Hypothalamus (tissue), 51 donors: ENCODE measurements around the gene CHCHD1.
A peak's percentile ranks its signal among the peaks of the same experiment; 100 is the strongest.
"Not testable (repeated sequence)": the region's sequence is repeated elsewhere in the genome, so short reads cannot be mapped to it uniquely, and the experiment has no call there.

ENCODE experiments used
- DNase-seq, 51 donors: peaks; one replicate each; lab custom pipeline; 2025; lab: John Stamatoyannopoulos, UW

CHCHD1 gene

GRCh38 chr10:73790886-73791625, 9.2 kb downstream of the CHCHD1 start:
- no peak for DNase-seq

- no peak for DNase-seq
These were observed 10.1 kb downstream of the CHCHD1 start for GRCh38 chr10:73791871-73792400.

- DNase-seq, result no peak
These were observed 11.6 kb downstream of the CHCHD1 start for GRCh38 chr10:73793456-73793855.

GRCh38 chr10:73795491-73795890, 13.6 kb downstream of the CHCHD1 start:
- DNase-seq, result not testable (repeated sequence)

DNA sequence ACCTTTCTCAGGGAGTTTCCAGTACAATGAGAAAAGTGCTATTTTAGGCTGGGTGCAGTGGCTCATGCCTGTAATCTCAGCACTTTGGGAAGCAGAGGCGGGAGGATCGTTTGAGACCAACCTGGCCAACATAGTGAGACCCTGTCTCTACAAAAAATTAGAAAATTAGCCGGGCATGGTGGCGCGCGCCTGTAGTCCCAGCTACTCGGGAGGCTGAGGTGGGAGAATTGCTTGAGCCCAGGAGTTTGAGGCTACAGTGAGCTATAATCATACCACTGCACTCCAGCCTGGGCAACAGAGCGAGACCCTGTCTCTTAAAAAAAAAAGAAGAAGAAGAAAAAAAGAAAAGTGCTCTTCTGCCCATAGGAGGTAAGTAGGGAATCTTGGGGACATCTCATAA, 14.2 kb downstream of the CHCHD1 start:
- DNase-seq, result not testable (repeated sequence)

DNA sequence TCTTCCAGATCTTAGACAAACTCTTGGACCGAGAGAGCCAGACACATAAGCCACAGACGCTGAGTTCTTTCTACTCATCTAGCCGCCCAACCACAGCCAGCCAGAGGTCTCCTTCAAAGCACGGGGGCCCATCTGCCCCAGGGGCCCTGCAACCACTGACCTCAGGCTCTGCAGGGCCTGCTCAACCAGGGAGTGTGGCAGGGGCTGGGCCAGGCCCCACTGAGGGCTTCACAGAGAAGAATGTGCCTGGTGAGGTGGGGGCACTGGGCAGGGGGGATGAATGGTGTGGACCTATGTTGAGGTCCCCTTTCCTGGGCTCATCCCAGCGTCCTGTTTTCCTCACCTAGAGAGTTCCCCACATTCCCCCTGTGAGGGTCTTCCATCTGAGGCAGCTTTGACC, 14.9 kb downstream of the CHCHD1 start:
- DNase-seq, result no peak

GRCh38 chr10:73797324-73798025, 15.6 kb downstream of the CHCHD1 start:
- DNase-seq, result no peak

DNA sequence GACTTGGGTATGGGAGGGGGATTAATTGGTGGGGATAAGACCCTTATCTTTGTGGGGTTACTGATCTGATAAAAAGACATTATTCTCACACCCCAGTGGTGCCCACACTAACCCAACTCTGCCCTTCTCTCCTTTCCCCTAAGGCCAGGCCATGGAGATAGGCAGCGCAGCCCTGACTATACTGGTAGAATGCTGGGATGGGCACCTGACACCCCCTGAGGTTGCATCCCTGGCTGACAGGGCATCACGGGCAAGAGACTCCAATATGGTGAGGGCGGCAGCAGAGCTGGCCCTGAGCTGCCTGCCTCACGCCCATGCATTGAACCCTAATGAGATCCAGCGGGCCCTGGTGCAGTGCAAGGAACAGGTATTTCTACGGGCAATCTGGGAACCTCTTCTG, 16.2 kb downstream of the CHCHD1 start:
- no peak for DNase-seq

- no peak for DNase-seq
These were observed 17.2 kb downstream of the CHCHD1 start for GRCh38 chr10:73798927-73799560.

- DNase-seq, result no peak
These were observed 18.2 kb downstream of the CHCHD1 start for GRCh38 chr10:73799899-73800559.

DNA sequence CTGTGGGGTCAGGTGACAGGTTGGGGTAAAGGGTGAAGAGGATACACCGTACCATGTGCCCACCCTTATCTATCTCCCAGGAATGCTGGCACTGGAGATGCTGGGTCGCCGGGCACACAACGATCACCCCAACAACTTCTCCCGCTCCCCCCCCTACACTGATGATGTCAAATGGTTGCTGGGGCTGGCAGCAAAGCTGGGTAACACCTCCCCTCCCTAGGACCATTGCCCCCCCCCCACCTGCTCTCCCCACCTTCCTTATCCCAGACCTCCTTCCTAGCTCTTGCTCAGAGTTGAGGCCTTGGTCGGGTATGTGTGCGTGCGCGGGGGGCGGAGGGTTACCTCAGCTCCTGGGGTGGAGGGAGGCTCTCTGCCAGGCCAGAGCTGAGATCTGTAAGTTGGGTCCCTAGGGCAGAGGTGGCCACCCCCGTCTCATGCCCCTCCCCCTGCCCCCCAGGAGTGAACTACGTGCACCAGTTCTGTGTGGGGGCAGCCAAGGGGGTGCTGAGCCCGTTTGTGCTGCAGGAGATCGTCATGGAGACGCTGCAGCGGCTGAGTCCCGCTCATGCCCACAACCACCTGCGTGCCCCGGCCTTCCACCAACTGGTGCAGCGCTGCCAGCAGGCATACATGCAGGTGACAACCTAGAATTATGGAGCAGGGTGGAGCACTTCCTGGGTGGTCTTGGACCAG, 18.9 kb downstream of the CHCHD1 start:
- peak in 3 of 51 donors; percentile 12 to 36 (median 28) for DNase-seq

GRCh38 chr10:73801253-73801590, 19.4 kb downstream of the CHCHD1 start:
- no peak for DNase-seq

DNA sequence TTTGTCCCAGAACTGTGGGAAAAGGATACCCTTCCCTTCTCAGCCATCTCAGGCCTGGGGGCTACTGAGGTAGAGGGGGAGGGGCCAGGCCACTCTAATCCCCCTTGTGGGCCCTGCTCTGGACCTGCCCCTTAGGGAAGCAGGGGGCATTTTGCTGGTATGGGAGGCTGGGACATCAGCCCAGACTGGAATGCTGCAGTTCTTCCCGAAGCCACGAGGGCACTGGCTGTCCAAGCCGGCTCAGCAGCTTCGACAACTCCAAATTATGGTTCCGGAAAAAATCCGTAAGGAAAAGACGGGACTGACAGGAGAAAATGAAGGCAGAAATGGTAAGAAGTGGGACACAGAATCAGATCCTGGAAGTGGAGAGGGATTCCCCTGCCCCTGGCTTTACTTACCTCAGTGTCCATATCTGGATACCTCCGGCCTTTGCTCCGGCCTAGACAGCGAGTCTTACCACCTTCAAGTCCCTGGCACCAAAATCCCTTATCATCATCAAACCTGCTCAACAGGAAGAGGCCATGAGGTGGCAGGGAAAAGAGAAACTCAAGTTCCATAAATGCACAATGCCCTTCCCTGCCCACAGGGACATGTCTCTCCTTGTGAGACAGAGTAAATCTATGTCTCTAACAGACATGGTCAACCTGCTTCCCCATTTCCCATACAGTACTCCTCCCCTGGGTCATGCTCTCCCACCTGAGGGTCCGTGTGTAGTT, 20.6 kb downstream of the CHCHD1 start:
- DNase-seq, result no peak

DNA sequence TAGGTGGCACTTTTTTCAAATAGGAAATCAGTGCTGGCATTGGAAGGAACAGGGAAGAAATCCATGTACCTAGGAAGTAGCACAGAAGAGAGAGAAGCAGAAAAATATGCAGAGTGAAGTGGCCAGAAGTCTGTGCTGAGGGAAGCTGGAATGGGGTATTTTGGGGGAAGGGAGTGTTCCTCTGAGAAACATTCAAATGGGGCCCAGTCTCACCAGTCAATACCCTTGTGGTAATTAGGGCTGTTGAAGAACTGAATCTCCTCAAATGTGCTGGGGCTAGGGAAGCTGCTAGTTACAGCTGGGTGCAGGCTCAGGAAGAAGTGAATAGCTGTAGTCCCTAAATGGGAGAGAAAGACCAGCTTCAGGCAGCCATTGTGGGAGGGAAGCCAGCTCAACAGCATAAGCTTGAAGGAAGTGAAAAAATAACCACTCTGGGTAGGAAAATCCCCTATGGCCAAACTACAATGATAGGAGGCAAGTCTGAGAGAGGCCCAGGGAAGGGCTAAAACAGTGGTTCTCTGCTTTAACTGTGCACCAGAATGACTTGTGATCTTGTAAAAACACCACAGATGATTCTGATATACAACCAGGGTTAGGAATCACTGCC, 21.9 kb downstream of the CHCHD1 start:
- no peak for DNase-seq

DNA sequence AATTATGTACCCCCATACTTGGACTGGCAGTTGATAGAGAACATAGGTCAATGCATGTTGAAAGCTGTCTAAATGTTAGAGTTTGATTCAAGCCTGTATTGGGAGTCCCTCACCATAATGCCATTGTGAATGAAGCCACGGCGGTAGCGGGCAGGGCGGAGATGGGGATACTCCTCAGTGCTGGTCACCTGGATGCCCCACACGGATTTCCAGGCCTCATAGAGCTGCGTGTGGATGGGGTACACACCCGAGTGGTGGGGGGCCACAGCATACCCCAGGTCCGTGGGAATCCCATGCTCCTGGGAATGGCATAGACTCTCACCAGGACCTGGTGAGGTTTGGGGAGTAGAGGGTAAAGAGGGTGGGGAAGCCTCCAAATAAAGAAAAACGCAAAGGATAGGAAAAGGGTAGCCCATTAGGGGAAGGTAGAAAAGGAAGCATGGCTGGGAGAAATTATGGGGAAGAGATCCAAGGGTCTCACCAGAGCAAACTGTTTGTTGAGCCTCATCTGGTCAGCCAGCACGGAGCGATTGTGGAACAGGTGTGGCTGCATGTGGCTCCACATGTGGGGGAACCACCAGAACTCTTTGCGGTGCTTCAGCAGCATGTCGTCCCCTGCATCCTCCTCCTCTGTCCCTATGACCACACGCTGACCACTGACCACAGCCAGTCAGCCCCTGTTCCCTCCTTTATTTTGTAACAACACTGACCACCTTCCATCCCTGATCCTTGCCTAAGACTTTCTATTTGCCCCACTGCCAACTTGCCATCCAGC, 24.5 kb downstream of the CHCHD1 start:
- no peak for DNase-seq

- DNase-seq, result no peak
These were observed 25.6 kb downstream of the CHCHD1 start for GRCh38 chr10:73807471-73807870.

DNA sequence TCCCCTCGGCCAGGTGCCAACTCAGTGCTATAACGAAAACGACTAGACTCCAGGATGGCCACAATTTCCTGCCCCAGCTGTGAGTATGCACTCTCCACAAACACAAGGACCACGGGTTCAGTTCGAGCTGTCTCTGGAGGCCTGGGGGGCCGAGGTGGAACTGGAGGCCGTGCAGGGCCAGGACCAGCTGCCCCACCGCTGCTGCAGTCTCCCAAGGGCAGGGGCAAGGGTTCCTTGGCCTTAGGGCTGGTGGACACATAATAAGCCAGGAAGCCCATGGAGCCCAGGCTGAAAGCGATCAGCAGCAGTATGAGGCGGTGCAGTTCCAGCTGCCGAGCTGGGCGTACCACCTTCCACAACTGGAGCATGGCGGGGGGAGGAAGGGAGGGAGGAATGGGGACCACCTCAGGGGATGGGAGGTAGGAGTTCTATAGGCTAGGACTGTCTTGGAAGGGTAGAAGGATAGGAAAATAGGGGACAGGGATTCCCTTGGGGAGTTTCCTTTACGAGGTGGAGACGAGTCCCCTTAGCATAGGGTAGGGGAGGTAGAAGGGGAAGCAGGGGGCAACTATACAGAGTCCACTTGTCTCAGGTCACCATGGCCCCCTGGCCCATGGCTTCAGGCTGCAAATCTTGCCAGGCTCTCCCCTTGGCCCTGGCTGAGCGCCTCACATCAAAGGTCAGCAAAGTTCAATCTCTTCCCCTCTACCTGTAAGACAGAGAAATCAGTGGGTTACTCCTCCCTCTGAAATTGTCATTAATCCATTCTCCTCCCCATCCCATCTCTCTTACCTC, 26.4 kb downstream of the CHCHD1 start:
- no peak for DNase-seq
